Measurements from ENCODE around the gene KCTD17. TPM values are rescaled to one million over a fixed set of nuclear protein-coding genes. Genes with fewer than 3 reads are reported as not detected.

KCTD17 gene
- total and polyA plus RNA-seq, 2 of the 13 experiments (the other 11 are each of a cell fraction or from before 2014, with no cell fraction given): 5.3 to 11.7 TPM

DNA sequence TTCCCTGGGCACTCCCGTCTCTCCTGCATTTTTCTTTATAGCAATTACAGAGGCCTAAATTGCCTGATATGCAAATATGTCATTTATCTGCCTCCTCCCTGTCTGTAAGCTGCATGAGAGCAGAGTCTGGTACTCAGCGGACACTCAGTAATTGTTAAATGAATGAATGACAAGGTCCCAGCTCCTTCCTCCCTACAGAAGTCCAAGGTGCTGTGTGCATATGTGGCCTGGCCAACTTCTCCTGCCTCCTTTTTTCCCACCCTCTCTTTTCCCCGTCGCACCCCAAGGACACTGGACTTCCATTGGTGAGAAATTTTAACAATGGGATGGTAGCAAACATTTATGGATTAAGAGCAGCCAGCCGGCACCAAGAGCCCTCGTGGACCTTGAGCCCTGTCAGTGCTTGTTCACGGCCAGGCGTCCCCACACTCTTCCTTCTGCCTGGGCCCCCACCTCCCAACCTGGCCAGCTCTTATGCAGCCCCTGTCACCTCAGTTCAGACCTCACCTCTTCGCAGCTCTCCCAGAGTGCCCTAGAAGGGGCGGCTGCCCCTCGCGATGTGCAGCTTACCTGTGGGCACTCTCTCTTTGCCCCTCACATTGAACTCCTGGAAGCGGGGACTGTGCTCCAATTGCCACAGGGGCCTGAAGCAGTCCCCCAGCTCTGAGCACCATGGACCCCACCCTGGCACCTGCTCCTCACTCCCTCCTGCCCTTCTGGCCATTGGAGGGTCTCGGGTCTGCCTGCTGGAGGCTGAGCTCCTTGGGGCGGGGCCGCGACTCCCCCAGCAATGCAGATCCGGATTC lies 56.5 kb downstream of the KCTD17 start (continued):
- TF ChIP-seq, protein P1, sequence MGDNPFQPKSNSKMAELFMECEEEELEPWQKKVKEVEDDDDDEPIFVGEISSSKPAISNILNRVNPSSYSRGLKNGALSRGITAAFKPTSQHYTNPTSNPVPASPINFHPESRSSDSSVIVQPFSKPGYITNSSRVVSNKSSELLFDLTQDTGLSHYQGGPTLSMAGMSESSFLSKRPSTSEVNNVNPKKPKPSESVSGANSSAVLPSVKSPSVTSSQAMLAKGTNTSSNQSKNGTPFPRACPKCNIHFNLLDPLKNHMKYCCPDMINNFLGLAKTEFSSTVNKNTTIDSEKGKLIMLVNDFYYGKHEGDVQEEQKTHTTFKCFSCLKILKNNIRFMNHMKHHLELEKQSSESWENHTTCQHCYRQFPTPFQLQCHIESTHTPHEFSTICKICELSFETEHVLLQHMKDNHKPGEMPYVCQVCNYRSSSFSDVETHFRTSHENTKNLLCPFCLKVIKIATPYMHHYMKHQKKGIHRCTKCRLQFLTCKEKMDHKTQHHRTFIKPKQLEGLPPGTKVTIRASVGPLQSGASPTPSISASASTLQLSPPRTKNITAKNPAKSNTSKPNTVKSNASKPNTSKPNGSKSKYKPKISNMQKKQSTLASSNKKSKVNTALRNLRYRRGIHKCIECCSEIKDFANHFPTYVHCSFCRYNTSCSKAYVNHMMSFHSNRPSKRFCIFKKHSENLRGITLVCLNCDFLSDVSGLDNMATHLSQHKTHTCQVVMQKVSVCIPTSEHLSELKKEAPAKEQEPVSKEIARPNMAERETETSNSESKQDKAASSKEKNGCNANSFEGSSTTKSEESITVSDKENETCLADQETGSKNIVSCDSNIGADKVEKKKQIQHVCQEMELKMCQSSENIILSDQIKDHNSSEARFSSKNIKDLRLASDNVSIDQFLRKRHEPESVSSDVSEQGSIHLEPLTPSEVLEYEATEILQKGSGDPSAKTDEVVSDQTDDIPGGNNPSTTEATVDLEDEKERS (CRISPR knock-in tag; IDR thresholded peaks at IDR 0.05): peak; percentile 68; the same call in 1 of the 2 replicates
- TF ChIP-seq, protein P2, sequence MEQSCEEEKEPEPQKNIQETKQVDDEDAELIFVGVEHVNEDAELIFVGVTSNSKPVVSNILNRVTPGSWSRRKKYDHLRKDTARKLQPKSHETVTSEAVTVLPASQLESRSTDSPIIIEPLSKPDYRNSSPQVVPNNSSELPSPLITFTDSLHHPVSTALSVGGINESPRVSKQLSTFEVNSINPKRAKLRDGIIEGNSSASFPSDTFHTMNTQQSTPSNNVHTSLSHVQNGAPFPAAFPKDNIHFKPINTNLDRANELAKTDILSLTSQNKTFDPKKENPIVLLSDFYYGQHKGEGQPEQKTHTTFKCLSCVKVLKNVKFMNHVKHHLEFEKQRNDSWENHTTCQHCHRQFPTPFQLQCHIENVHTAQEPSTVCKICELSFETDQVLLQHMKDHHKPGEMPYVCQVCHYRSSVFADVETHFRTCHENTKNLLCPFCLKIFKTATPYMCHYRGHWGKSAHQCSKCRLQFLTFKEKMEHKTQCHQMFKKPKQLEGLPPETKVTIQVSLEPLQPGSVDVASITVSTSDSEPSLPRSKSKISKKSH (CRISPR knock-in tag; IDR thresholded peaks at IDR 0.05; ENCODE audit: borderline replicate concordance): 0 out of 2 replicates have a peak, but pooled peaks have one; percentile 62
- 0 out of 2 replicates have a peak, but pooled peaks have one; percentile 5 for TF ChIP-seq ZNF558 (CRISPR knock-in tag; IDR thresholded peaks at IDR 0.05; ENCODE audit: borderline replicate concordance)
- no peak for TF ChIP-seq SOX6 (IDR thresholded peaks at IDR 0.05)
- TF ChIP-seq SOX6 (CRISPR knock-in tag; IDR thresholded peaks at IDR 0.05): peak; percentile 86
- TF ChIP-seq TBX2 (CRISPR knock-in tag; IDR thresholded peaks at IDR 0.05; ENCODE audit: borderline replicate concordance): peak; percentile 13; the same call in 1 of the 2 replicates
- TF ChIP-seq, protein P3, sequence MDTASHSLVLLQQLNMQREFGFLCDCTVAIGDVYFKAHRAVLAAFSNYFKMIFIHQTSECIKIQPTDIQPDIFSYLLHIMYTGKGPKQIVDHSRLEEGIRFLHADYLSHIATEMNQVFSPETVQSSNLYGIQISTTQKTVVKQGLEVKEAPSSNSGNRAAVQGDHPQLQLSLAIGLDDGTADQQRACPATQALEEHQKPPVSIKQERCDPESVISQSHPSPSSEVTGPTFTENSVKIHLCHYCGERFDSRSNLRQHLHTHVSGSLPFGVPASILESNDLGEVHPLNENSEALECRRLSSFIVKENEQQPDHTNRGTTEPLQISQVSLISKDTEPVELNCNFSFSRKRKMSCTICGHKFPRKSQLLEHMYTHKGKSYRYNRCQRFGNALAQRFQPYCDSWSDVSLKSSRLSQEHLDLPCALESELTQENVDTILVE (CRISPR knock-in tag; IDR thresholded peaks at IDR 0.05): no peak
- no peak for TF ChIP-seq ZNF263 (CRISPR knock-in tag; IDR thresholded peaks at IDR 0.05)
- TF ChIP-seq GZF1 (CRISPR knock-in tag; IDR thresholded peaks at IDR 0.05): peak; percentile 69; the same call in 1 of the 2 replicates
- no peak for TF ChIP-seq NFE2 (CRISPR knock-in tag; IDR thresholded peaks at IDR 0.05)
- TF ChIP-seq TFAP4 (IDR thresholded peaks at IDR 0.05; ENCODE audit: borderline replicate concordance, low read depth): peak; percentile 29; the same call in 1 of the 2 replicates
- TF ChIP-seq TOE1 (CRISPR knock-in tag; IDR thresholded peaks at IDR 0.05): no peak
- TF ChIP-seq HOXA3 (CRISPR knock-in tag; IDR thresholded peaks at IDR 0.05): peak; percentile 35; the same call in 1 of the 2 replicates
- 0 out of 2 replicates have a peak, but pooled peaks have one; percentile 16 for TF ChIP-seq TARDBP (CRISPR knock-in tag; IDR thresholded peaks at IDR 0.05)
- TF ChIP-seq, protein P4, sequence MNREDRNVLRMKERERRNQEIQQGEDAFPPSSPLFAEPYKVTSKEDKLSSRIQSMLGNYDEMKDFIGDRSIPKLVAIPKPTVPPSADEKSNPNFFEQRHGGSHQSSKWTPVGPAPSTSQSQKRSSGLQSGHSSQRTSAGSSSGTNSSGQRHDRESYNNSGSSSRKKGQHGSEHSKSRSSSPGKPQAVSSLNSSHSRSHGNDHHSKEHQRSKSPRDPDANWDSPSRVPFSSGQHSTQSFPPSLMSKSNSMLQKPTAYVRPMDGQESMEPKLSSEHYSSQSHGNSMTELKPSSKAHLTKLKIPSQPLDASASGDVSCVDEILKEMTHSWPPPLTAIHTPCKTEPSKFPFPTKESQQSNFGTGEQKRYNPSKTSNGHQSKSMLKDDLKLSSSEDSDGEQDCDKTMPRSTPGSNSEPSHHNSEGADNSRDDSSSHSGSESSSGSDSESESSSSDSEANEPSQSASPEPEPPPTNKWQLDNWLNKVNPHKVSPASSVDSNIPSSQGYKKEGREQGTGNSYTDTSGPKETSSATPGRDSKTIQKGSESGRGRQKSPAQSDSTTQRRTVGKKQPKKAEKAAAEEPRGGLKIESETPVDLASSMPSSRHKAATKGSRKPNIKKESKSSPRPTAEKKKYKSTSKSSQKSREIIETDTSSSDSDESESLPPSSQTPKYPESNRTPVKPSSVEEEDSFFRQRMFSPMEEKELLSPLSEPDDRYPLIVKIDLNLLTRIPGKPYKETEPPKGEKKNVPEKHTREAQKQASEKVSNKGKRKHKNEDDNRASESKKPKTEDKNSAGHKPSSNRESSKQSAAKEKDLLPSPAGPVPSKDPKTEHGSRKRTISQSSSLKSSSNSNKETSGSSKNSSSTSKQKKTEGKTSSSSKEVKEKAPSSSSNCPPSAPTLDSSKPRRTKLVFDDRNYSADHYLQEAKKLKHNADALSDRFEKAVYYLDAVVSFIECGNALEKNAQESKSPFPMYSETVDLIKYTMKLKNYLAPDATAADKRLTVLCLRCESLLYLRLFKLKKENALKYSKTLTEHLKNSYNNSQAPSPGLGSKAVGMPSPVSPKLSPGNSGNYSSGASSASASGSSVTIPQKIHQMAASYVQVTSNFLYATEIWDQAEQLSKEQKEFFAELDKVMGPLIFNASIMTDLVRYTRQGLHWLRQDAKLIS (CRISPR knock-in tag; IDR thresholded peaks at IDR 0.05): no peak
- TF ChIP-seq ZNF605 (CRISPR knock-in tag; IDR thresholded peaks at IDR 0.05): 0 out of 2 replicates have a peak, but pooled peaks have one; percentile 66
- TF ChIP-seq ZNF12 (CRISPR knock-in tag; IDR thresholded peaks at IDR 0.05): no peak
